MM.1S (cell line): ENCODE results near the gene NCOR2.

Source experiments
- EZH2 ChIP-seq: fragments of 300-600 bp; sonication (generic); optimal IDR thresholded peaks from 2 replicates; pipeline ENCODE3; 2017; ENCODE audit warnings: low read depth, mild to moderate bottlenecking, antibody characterized with exemption, low read length, mixed read lengths
- EZH2phosphoT487 ChIP-seq: fragments of 300-600 bp; sonication (generic); IDR thresholded peaks from 2 replicates; pipeline ENCODE4 v1.6.1; 2018; ENCODE audit warnings: antibody characterized with exemption, low read length
- TF ChIP-seq, protein P1 (sequence below): fragments of 300-600 bp; sonication (generic); IDR thresholded peaks from 2 replicates; pipeline ENCODE4 v1.5.1; 2016; ENCODE audit warnings: antibody characterized with exemption, low read length, mixed read lengths

GRCh38 chr12:124616394-124617221, 49.2 kb upstream of the NCOR2 start:
- no peak for TF ChIP-seq EZH2phosphoT487
- TF ChIP-seq, protein P1, sequence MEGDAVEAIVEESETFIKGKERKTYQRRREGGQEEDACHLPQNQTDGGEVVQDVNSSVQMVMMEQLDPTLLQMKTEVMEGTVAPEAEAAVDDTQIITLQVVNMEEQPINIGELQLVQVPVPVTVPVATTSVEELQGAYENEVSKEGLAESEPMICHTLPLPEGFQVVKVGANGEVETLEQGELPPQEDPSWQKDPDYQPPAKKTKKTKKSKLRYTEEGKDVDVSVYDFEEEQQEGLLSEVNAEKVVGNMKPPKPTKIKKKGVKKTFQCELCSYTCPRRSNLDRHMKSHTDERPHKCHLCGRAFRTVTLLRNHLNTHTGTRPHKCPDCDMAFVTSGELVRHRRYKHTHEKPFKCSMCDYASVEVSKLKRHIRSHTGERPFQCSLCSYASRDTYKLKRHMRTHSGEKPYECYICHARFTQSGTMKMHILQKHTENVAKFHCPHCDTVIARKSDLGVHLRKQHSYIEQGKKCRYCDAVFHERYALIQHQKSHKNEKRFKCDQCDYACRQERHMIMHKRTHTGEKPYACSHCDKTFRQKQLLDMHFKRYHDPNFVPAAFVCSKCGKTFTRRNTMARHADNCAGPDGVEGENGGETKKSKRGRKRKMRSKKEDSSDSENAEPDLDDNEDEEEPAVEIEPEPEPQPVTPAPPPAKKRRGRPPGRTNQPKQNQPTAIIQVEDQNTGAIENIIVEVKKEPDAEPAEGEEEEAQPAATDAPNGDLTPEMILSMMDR: no peak
- no peak for TF ChIP-seq EZH2
